RPMI8226 (cell line): ENCODE data around the gene CFTR.
"Not testable (repeated sequence)": the region's sequence is repeated elsewhere in the genome, so short reads cannot be mapped to it uniquely, and the experiment has no call there.

Experiments used
- DNase-seq: peaks from one replicate; pipeline ENCODE4 v3.0.0-alpha.2; 2015

CFTR gene

DNA sequence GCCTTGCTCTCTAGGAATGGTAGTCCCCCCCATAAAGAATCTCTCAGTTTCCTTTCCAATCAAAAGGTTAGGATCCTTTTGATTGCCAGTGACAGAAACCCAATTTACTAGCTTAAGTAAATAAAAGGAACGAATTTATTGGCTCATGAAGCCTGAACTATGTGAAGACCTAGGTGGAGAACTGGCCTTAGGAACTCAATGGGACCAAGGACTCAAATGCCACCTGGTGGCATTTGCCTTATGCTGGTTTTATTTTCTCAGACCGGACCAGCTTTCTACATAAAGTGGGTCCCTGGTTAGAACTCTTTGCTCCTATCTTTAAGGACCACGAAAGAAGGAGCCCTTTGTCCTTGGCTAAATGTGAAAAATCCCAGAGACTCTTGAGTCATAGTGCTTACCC is 25.4 kb downstream of the CFTR start:
- DNase-seq, result peak; percentile 51

DNA sequence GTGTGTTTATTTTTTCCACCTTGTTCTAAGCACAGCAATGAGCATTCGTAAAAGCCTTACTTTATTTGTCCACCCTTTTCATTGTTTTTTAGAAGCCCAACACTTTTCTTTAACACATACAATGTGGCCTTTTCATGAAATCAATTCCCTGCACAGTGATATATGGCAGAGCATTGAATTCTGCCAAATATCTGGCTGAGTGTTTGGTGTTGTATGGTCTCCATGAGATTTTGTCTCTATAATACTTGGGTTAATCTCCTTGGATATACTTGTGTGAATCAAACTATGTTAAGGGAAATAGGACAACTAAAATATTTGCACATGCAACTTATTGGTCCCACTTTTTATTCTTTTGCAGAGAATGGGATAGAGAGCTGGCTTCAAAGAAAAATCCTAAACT is 28.9 kb downstream of the CFTR start:
- DNase-seq, result no peak

GRCh38 chr7:117517194-117517593 is 37.4 kb downstream of the CFTR start:
- DNase-seq, result not testable (repeated sequence)

DNA sequence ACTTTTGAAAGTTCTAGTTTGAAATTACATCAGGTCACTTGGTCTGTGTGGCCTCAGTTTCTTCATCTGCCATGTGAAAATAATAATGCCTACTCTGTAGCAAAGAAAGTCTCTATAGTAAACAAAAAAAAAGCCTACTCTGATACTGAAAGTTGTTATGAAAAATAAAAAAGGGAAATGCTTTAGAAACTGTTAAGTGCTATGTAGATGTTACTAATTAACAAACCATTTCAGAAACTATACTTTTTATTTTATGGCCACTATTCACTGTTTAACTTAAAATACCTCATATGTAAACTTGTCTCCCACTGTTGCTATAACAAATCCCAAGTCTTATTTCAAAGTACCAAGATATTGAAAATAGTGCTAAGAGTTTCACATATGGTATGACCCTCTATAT is 50.6 kb downstream of the CFTR start:
- no peak for DNase-seq

DNA sequence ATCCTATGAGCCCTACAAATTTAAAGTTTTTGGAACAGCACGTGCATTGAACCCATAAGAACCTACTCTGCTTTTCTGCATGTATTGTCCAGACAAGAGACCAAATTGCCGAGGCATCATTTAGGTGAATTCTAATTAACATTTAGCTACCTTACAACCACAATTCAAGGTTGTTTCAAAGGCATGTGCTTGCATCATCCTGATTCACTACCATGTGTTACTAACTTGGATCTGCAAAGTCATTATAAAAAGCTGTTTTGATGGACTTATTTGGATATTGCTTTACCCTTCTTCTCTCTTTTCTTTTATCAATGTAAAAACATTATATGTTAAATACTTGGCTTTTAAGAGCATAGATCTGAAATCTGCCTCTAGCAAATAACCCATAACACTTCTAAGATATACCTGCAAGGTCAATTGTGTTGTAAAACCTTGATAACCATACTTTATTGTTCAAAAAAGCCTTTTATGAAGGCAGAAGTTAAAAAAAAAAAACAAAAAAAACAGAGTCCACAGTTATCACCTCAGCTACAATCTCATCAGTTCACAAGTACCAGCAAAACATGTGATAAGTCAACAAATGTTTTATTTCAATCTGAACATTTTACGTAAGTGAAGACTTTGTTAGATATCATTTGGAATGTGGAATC is 51.9 kb downstream of the CFTR start:
- no peak for DNase-seq

- no peak for DNase-seq
These were observed 58.2 kb downstream of the CFTR start for GRCh38 chr7:117538053-117538452.

DNA sequence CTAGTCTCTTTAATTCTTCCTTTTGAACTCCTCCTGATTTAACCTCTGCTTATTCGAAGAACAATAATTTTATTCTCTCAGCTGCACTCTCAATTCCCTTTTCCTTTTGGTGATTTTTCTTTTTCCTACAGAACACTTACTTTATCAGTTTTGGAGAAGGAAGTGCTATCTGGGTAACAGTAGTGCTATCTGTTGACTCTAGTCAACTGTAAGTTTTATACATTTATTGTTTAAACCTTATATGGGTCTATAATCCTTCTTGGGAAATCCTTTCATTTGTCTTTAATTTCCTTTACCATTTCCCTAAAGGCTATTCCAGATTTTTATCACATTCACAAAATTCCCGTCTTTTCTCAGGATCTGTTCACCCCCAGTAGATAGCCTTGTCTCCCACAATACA is 64.2 kb downstream of the CFTR start:
- DNase-seq, result no peak

- no peak for DNase-seq
These were observed 68.2 kb downstream of the CFTR start for GRCh38 chr7:117548035-117548434.

DNA sequence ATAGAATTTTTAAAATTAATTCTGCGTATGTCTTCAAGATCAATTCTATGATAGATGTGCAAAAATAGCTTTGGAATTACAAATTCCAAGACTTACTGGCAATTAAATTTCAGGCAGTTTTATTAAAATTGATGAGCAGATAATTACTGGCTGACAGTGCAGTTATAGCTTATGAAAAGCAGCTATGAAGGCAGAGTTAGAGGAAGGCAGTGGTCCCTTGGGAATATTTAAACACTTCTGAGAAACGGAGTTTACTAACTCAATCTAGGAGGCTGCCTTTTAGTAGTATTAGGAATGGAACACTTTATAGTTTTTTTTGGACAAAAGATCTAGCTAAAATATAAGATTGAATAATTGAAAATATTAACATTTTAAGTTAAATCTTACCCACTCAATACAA is 70.8 kb downstream of the CFTR start:
- DNase-seq, result no peak

DNA sequence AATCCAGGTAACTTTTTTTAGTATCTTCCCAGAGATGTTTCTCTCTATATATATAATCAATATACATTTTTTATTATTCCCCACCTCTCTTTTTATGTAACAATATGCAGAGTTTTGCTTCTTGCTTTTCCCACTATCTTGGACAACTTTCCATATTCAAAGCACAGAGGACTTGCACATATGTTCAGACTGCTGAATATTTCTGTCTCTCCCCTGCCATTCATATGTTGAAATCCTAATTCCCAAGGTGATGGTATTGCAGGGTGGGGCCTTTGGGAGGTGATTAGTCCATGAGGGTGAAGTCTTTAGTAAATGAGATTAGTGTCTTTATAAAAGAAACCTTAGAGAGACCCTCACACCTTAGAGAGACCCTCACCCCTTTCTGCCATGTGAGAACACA is 72.8 kb downstream of the CFTR start:
- no peak for DNase-seq

DNA sequence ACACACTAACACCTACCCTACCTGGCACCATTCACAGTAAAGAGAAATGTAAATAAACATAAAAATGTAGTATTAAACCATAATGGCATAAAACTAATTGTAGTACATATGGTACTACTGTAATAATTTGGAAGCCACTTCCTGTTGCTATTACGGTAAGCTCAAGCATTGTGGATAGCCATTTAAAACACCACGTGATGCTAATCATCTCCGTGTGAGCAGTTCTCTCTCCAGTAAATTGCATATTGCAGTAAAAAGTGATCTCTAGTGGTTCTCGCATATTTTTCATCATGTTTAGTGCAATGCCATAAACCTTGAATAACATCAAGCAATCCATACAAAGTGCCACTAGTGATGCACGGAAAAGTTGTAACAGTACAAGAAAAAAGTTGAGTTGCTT is 75.4 kb downstream of the CFTR start:
- DNase-seq, result no peak

- DNase-seq, result no peak
These were observed 79.6 kb downstream of the CFTR start for GRCh38 chr7:117559391-117559790.

GRCh38 chr7:117560030-117560429 is 80.2 kb downstream of the CFTR start:
- no peak for DNase-seq

DNA sequence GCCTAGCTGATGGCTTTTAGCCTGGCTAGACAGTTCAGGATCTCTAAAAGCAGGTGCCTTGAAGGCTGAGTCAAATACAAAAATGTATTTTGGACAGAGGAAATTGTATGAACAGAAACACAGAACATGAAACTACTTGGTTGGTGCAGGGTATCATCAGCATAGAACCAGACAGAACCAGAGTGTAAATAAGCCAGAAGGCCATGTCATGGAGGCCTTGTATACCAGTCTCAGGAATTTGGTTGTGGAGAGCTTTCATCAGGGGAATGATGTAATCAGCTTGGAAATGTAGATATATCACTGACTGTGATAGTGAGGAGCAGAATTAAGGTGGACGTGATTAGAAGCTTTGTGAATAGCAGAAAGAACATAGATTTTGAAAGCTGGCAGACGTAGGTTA is 82.9 kb downstream of the CFTR start:
- no peak for DNase-seq

- DNase-seq, result no peak
These were observed 84.3 kb downstream of the CFTR start for GRCh38 chr7:117564080-117564479.

DNA sequence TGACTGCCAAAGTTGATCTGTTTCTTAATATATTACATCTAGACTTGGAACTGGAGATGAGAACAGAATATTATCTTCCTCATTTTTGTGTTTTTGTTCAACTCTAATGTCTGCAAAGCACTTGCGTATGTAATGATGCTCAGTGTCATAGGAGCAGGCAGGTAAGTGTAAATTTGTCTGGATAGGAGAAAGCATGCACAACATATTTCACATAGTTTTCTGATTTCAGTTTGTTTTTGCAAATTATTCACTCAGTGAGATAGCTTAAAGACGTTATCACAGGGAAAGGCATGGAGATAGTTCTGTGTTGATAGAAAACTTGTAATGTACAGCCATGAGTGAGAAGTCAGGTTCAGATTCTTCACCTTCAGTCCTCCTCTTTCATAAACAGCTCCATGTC is 84.8 kb downstream of the CFTR start:
- DNase-seq, result no peak

DNA sequence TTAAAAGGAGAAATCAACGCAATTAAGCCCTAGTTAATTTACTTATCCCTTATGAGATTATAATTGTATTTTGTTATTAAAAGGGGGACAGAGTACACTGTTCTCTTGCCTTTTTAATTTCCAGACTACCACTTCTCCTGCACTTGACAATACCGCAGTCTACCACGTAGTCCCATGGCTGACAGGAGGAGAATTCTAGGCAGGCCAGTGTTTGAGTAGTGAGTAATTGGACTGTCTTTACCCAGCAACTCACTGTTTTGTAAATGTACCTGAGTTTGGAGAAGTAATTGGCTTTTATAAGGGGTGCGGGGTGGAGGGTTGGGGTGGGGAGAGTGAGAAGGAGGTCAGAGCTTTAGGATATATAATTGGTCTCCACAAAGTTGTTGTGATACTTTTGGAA is 85.4 kb downstream of the CFTR start:
- no peak for DNase-seq

GRCh38 chr7:117567781-117568180 is 88.0 kb downstream of the CFTR start:
- no peak for DNase-seq

- DNase-seq, result no peak
These were observed 93.2 kb downstream of the CFTR start for GRCh38 chr7:117572856-117573620.

DNA sequence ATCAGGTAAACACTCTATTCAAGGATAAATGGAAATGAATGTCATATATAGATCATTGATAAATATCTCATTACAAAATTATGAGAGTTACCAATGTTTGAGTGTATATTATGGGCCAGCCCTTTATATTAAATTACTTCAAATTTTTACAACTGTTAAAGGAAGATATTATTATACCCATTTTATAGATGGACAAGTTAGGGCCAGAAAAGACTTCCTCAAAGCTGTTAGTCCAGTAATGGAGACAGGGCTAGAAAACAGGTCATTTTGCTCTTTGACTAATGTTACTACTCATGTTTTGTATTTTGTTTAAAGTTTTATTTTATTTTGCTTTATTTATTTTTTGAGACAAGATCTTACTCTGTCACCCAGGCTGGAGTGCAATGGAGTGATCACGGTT is 101.6 kb downstream of the CFTR start:
- DNase-seq, result no peak

DNA sequence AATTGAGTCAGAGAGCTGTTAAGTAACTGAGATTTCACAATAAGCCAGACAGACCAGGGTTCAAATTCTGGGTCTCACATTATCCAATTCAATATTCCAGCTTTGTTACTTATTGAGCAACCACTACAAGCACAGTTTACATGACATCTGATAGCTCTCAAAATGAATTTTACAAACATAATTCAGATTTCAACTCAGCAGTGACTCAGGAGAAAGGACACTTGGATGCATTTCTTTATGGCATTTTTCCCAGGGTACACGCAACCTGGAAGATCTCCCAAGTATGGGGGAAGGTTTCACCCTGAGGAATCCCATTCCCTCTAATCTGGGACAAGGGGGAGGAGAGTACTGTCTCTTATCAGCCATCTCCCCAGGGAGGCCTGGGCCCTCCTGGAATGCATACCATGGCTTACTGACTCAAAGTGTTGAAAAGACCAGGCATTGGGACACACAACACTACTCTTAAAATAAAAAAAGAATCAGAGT is 102.4 kb downstream of the CFTR start:
- no peak for DNase-seq

- no peak for DNase-seq
These were observed 108.1 kb downstream of the CFTR start for GRCh38 chr7:117587931-117588330.

- DNase-seq, result peak; percentile 36
These were observed 108.5 kb downstream of the CFTR start for GRCh38 chr7:117588352-117588794.

GRCh38 chr7:117590191-117590590 is 110.4 kb downstream of the CFTR start:
- no peak for DNase-seq
